ENCODE measurements around the gene SLC4A7.
"Not testable (repeated sequence)": the region's sequence is repeated elsewhere in the genome, so short reads cannot be mapped to it uniquely, and the experiment has no call there.

Gene SLC4A7

GRCh38 chr3:27454461-27454860 is 29.7 kb downstream of the SLC4A7 start:
- H3K9ac ChIP-seq (ENCODE audit: low read depth, low read length): no peak overlapping the region
- no peak overlapping the region for H3K4me2 ChIP-seq (ENCODE audit: low read length)
- H3K4me3 ChIP-seq (ENCODE audit: low read length): no peak overlapping the region
- no peaks in the 10 kb centered on the region for H3K9me3 ChIP-seq (replicated peaks; ENCODE audit: low read length)
- no peaks in the 10 kb centered on the region for H3K27me3 ChIP-seq (ENCODE audit: control insufficient read depth, insufficient read depth, low read length)
- H3K4me1 ChIP-seq (ENCODE audit: control insufficient read depth, insufficient read depth, low read length): peaks cover 28% of the 10 kb centered on the region
- no peaks in the 10 kb centered on the region for H3K36me3 ChIP-seq (ENCODE audit: insufficient read depth, low read length)

GRCh38 chr3:27452368-27453090 is 31.7 kb downstream of the SLC4A7 start:
- no peaks in the 10 kb centered on the region for H3K9me3 ChIP-seq (replicated peaks; ENCODE audit: low read length)
- peaks cover 30% of the 10 kb centered on the region for H3K4me1 ChIP-seq (ENCODE audit: control insufficient read depth, insufficient read depth, low read length)

GRCh38 chr3:27451842-27452241 is 32.3 kb downstream of the SLC4A7 start:
- Histone ChIP-seq H3K36me3 (ENCODE audit: insufficient read depth, low read length) (peaks cover 16% of the 10 kb centered on the region), H3K4me2 (ENCODE audit: low read length) (no peak overlapping the region), H3K27me3 (ENCODE audit: control insufficient read depth, insufficient read depth, low read length) (no peaks in the 10 kb centered on the region), H3K9me3 (replicated peaks; ENCODE audit: low read length) (no peaks in the 10 kb centered on the region), H3K4me1 (ENCODE audit: control insufficient read depth, insufficient read depth, low read length) (peaks cover 30% of the 10 kb centered on the region), H3K4me3 (ENCODE audit: low read length) (no peak overlapping the region), H3K9ac (ENCODE audit: low read depth, low read length) (no peak overlapping the region)

More at GRCh38 chr3:27452368-27453090, 31.7 kb downstream of the SLC4A7 start:
- Histone ChIP-seq H3K36me3 (ENCODE audit: insufficient read depth, low read length) (peaks cover 10% of the 10 kb centered on the region), H3K4me3 (ENCODE audit: low read length) (no peak overlapping the region), H3K9ac (ENCODE audit: low read depth, low read length) (no peak overlapping the region), H3K27me3 (ENCODE audit: control insufficient read depth, insufficient read depth, low read length) (no peaks in the 10 kb centered on the region), H3K4me2 (ENCODE audit: low read length) (no peak overlapping the region)

GRCh38 chr3:27451251-27451650 is 32.9 kb downstream of the SLC4A7 start:
- no peak overlapping the region for H3K9ac ChIP-seq (ENCODE audit: low read depth, low read length)
- H3K36me3 ChIP-seq (ENCODE audit: insufficient read depth, low read length): peaks cover 19% of the 10 kb centered on the region
- H3K4me2 ChIP-seq (ENCODE audit: low read length): peak overlapping the region; percentile 26
- H3K4me1 ChIP-seq (ENCODE audit: control insufficient read depth, insufficient read depth, low read length): peaks cover 30% of the 10 kb centered on the region
- H3K4me3 ChIP-seq (ENCODE audit: low read length): no peak overlapping the region
- H3K9me3 ChIP-seq (replicated peaks; ENCODE audit: low read length): no peaks in the 10 kb centered on the region
- H3K27me3 ChIP-seq (ENCODE audit: control insufficient read depth, insufficient read depth, low read length): no peaks in the 10 kb centered on the region

- no peak overlapping the region for H3K4me2 ChIP-seq (ENCODE audit: low read length)
- no peak overlapping the region for H3K9ac ChIP-seq (ENCODE audit: low read depth, low read length)
- peaks cover 29% of the 10 kb centered on the region for H3K36me3 ChIP-seq (ENCODE audit: insufficient read depth, low read length)
- H3K4me1 ChIP-seq (ENCODE audit: control insufficient read depth, insufficient read depth, low read length): peaks cover 30% of the 10 kb centered on the region
- no peak overlapping the region for H3K4me3 ChIP-seq (ENCODE audit: low read length)
- no peaks in the 10 kb centered on the region for H3K27me3 ChIP-seq (ENCODE audit: control insufficient read depth, insufficient read depth, low read length)
- no peaks in the 10 kb centered on the region for H3K9me3 ChIP-seq (replicated peaks; ENCODE audit: low read length)
Observed at GRCh38 chr3:27449530-27450150, 34.5 kb downstream of the SLC4A7 start.

- H3K4me3 ChIP-seq (ENCODE audit: low read length); H3K9ac ChIP-seq (ENCODE audit: low read depth, low read length); H3K4me2 ChIP-seq (ENCODE audit: low read length); H3K27me3 ChIP-seq (ENCODE audit: control insufficient read depth, insufficient read depth, low read length); H3K4me1 ChIP-seq (ENCODE audit: control insufficient read depth, insufficient read depth, low read length); H3K9me3 ChIP-seq (replicated peaks; ENCODE audit: low read length): not testable (repeated sequence)
- peaks cover 72% of the 10 kb centered on the region for H3K36me3 ChIP-seq (ENCODE audit: insufficient read depth, low read length)
Observed at GRCh38 chr3:27442995-27443394, 41.2 kb downstream of the SLC4A7 start.

GRCh38 chr3:27438352-27438751 is 45.8 kb downstream of the SLC4A7 start:
- H3K9ac ChIP-seq (ENCODE audit: low read depth, low read length); H3K4me3 ChIP-seq (ENCODE audit: low read length); H3K4me1 ChIP-seq (ENCODE audit: control insufficient read depth, insufficient read depth, low read length); H3K4me2 ChIP-seq (ENCODE audit: low read length); H3K9me3 ChIP-seq (replicated peaks; ENCODE audit: low read length); H3K27me3 ChIP-seq (ENCODE audit: control insufficient read depth, insufficient read depth, low read length): not testable (repeated sequence)
- H3K36me3 ChIP-seq (ENCODE audit: insufficient read depth, low read length): peaks cover 66% of the 10 kb centered on the region

GRCh38 chr3:27431116-27431515 is 53.1 kb downstream of the SLC4A7 start:
- Histone ChIP-seq H3K27me3 (ENCODE audit: control insufficient read depth, insufficient read depth, low read length) (no peaks in the 10 kb centered on the region), H3K4me1 (ENCODE audit: control insufficient read depth, insufficient read depth, low read length) (peaks cover 10% of the 10 kb centered on the region), H3K4me3 (ENCODE audit: low read length) (no peak overlapping the region), H3K4me2 (ENCODE audit: low read length) (no peak overlapping the region), H3K9me3 (replicated peaks; ENCODE audit: low read length) (no peaks in the 10 kb centered on the region), H3K36me3 (ENCODE audit: insufficient read depth, low read length) (peaks cover 59% of the 10 kb centered on the region), H3K9ac (ENCODE audit: low read depth, low read length) (no peak overlapping the region)

GRCh38 chr3:27429909-27430308 is 54.3 kb downstream of the SLC4A7 start:
- no peaks in the 10 kb centered on the region for H3K27me3 ChIP-seq (ENCODE audit: control insufficient read depth, insufficient read depth, low read length)
- peaks cover 10% of the 10 kb centered on the region for H3K4me1 ChIP-seq (ENCODE audit: control insufficient read depth, insufficient read depth, low read length)
- no peak overlapping the region for H3K4me3 ChIP-seq (ENCODE audit: low read length)
- H3K4me2 ChIP-seq (ENCODE audit: low read length): no peak overlapping the region
- peaks cover 53% of the 10 kb centered on the region for H3K36me3 ChIP-seq (ENCODE audit: insufficient read depth, low read length)
- H3K9me3 ChIP-seq (replicated peaks; ENCODE audit: low read length): no peaks in the 10 kb centered on the region
- no peak overlapping the region for H3K9ac ChIP-seq (ENCODE audit: low read depth, low read length)

GRCh38 chr3:27428446-27428845 is 55.7 kb downstream of the SLC4A7 start:
- no peak overlapping the region for H3K9ac ChIP-seq (ENCODE audit: low read depth, low read length)
- peaks cover 61% of the 10 kb centered on the region for H3K36me3 ChIP-seq (ENCODE audit: insufficient read depth, low read length)
- peaks cover 23% of the 10 kb centered on the region for H3K4me1 ChIP-seq (ENCODE audit: control insufficient read depth, insufficient read depth, low read length)
- no peak overlapping the region for H3K4me3 ChIP-seq (ENCODE audit: low read length)
- H3K9me3 ChIP-seq (replicated peaks; ENCODE audit: low read length): no peaks in the 10 kb centered on the region
- H3K4me2 ChIP-seq (ENCODE audit: low read length): no peak overlapping the region
- H3K27me3 ChIP-seq (ENCODE audit: control insufficient read depth, insufficient read depth, low read length): no peaks in the 10 kb centered on the region

GRCh38 chr3:27426926-27427325 is 57.3 kb downstream of the SLC4A7 start:
- no peak overlapping the region for H3K9ac ChIP-seq (ENCODE audit: low read depth, low read length)
- no peaks in the 10 kb centered on the region for H3K27me3 ChIP-seq (ENCODE audit: control insufficient read depth, insufficient read depth, low read length)
- no peak overlapping the region for H3K4me2 ChIP-seq (ENCODE audit: low read length)
- H3K4me1 ChIP-seq (ENCODE audit: control insufficient read depth, insufficient read depth, low read length): peaks cover 27% of the 10 kb centered on the region
- peaks cover 59% of the 10 kb centered on the region for H3K36me3 ChIP-seq (ENCODE audit: insufficient read depth, low read length)
- no peak overlapping the region for H3K4me3 ChIP-seq (ENCODE audit: low read length)
- no peaks in the 10 kb centered on the region for H3K9me3 ChIP-seq (replicated peaks; ENCODE audit: low read length)

Data from skeletal muscle satellite cell (primary cell).